Measurements from ENCODE around the gene IPO9. TPM values are rescaled to one million over a fixed set of nuclear protein-coding genes. Genes with fewer than 3 reads are reported as not detected.

Gene IPO9
- 15.4 and 20.5 TPM in 2 replicates for total RNA-seq

GRCh38 chr1:201828820-201829774 is at the start of gene IPO9:
IPO9 (plus strand) TSS chr1:201829157; CDS start chr1:201829210, 53 bp downstream.

GRCh38 chr1:201888282-201889089 is 59.5 kb downstream of the IPO9 start, which contains the start of gene SHISA4:
SHISA4 (plus strand) TSS chr1:201888898; CDS start chr1:201888995, 97 bp downstream.

Other genes starting within 250 kb of the IPO9 start
- 35.5 and 40.1 TPM in 2 replicates for gene SHISA4, start 59.7 kb downstream of the IPO9 start, total RNA-seq
- 9.8 and 11.2 TPM in 2 replicates for gene LMOD1, start 117.4 kb downstream of the IPO9 start, total RNA-seq
- 66.6 and 76.4 TPM in 2 replicates for gene TIMM17A, start 126.3 kb downstream of the IPO9 start, total RNA-seq
- gene RNPEP, start 153.5 kb downstream of the IPO9 start, total RNA-seq: 77.3 and 83.3 TPM in 2 replicates
- not detected in 2 replicates for gene ELF3, start 181.4 kb downstream of the IPO9 start, total RNA-seq

Data from myometrial cell (primary cell).